Measurements from ENCODE around the gene CORT.

- no peak for TF ChIP-seq HMGXB4 (CRISPR knock-in tag; IDR thresholded peaks at IDR 0.05)
- TF ChIP-seq NR3C1 (CRISPR knock-in tag; conservative IDR thresholded peaks at IDR 0.05; ENCODE audit: low read depth) = no peak
- no peak for TF ChIP-seq CTCF (IDR thresholded peaks at IDR 0.05)
- no peak for TF ChIP-seq SMAD3 (CRISPR knock-in tag; IDR thresholded peaks at IDR 0.05; ENCODE audit: borderline replicate concordance)
- no peak for TF ChIP-seq ZNF416 (CRISPR knock-in tag; IDR thresholded peaks at IDR 0.05)
- no peak for TF ChIP-seq E2F4 (CRISPR knock-in tag; IDR thresholded peaks at IDR 0.05; ENCODE audit: borderline replicate concordance, low read depth)
- no peak for TF ChIP-seq USF1 (CRISPR knock-in tag; IDR thresholded peaks at IDR 0.05)
- no peak for TF ChIP-seq JAZF1 (CRISPR knock-in tag; IDR thresholded peaks at IDR 0.05)
- no peak for TF ChIP-seq IRF2 (CRISPR knock-in tag; IDR thresholded peaks at IDR 0.05; ENCODE audit: borderline replicate concordance, low read depth)
- no peak for TF ChIP-seq FOXP1 (CRISPR knock-in tag; IDR thresholded peaks at IDR 0.05; ENCODE audit: borderline replicate concordance)
- TF ChIP-seq NFYB (CRISPR knock-in tag; conservative IDR thresholded peaks at IDR 0.05; ENCODE audit: low read depth) = no peak
- TF ChIP-seq ZNF121 (CRISPR knock-in tag; IDR thresholded peaks at IDR 0.05) = no peak
- no peak for TF ChIP-seq MAX (CRISPR knock-in tag; IDR thresholded peaks at IDR 0.05)
These were observed 11.1 kb upstream of the CORT start for GRCh38 chr1:10438677-10439163.

Measured in WTC11 (cell line).